GM12892 (cell line): ENCODE results near the gene NTSR1.

ENCODE experiments used
- DNase-seq: peaks from one replicate; pipeline ENCODE4 v3.0.0; 2011; ENCODE audit not compliant: insufficient read length
- FAIRE-seq: peaks from 2 replicates; lab custom pipeline; 2011; peaks lifted over from hg19 to GRCh38; lab: Jason Lieb, UNC
- POLR2A ChIP-seq: IDR thresholded peaks from 2 replicates; pipeline ENCODE4 v1.6.1; 2011; ENCODE audit warnings: low read depth, low read length, control low read depth
- POLR2AphosphoS5 ChIP-seq: IDR thresholded peaks from 2 replicates; pipeline ENCODE4 v1.6.1; 2011; ENCODE audit warnings: low read depth, low read length, control low read depth
- TAF1 ChIP-seq: IDR thresholded peaks from 2 replicates; pipeline ENCODE4 v1.6.1; 2011; ENCODE audit warnings: low read depth, mild to moderate bottlenecking, control low read depth, low read length, borderline replicate concordance

The NTSR1 gene

DNA sequence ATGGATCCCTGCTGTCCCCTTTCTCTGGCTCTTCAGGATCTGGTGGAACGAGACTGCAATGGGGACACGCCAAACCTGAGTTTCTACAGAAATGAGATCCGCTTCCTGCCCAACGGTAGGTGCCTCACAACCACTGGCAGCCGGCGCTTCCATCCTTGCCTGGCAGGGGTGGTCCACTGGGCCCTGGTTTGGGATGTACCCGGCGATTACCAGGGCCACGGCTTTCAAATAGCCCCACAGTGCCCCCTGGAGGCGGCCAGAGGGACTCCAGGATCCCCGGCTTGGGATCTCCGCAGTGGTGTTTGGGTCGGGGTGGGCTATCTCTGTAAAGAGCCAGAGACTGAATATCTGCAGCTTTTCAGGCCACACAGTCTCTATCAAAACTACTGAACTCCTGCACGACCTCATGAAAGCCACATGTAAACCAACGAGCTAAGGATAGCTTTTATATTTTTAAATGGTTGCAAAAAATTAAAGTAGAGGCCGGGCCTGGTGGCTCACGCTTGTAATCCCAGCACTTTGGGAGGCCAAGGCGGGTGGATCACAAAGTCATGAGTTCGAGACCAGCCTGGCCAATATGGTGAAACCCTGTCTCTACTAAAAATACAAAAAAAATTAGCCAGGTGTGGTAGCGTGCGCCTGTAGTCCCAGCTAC, 99.7 kb downstream of the NTSR1 start:
- no peak for TF ChIP-seq POLR2A
- no peak for TF ChIP-seq TAF1
- no peak for TF ChIP-seq POLR2AphosphoS5
- DNase-seq (peak; percentile 81), FAIRE-seq (no peak)

DNA sequence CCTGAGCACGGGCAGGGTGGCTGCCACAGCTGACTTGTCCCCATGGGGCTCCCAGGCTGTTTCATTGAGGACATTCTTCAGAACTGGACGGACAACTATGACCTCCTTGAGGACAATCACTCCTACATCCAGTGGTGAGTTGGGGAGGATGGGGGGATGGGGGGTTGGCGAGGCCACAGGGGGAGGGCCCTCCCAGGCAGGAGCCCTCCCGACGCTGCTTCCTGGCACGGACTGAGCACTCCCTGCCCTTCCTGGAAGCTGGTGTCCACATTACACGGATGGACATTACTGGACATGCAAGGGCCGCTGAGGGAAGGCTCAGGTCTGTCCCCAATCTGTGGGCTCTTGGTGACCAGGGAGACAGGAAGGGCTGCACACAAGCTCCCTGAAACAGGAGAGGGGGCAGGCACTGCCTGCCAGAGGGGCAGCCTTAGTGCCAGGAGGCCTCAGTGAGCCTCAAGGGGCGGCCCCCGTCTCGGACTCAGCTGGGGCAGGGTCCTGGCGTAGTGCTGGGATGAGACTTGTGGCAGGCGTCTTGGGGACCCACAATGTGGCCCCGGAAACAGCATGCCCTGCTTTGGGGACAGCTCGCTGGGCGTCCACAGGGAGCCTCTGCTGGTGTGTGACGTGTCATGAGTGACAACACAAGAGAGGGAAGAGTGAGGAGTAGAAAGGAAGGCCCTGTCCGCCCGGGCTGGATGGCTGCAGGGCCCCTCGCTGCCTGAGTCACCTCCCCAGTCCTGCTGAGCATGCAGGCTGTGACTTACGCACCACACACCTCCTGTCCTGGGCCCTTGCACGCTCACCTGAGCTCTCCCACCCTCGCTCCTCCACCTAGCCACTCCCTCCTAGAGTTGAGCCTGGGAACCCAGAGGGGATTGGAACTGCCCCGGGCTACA, 101.1 kb downstream of the NTSR1 start:
- FAIRE-seq = no peak
- TF ChIP-seq POLR2AphosphoS5 (0 out of 2 replicates have a peak, but pooled peaks have one; percentile 11), TAF1 (no peak)
- no peak for DNase-seq

DNA sequence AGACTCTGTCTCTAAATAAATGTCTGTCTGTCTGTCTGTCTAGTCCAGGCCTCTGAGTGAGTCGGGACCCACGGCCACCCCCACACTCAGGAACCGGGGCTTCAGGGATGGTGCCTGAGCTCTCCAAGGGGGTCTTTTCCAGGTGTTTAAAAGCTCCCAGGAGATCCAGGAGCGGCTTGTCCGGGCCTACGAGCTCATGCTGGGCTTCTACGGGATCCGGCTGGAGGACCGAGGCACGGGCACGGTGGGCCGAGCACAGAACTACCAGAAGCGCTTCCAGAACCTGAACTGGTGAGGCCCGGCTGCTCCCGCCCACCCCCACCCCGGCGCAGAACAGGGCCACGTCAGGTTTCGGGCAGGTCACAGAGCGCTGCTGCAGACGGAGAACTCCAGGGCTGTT, 102.7 kb downstream of the NTSR1 start:
- TF ChIP-seq POLR2AphosphoS5 = no peak
- no peak for TF ChIP-seq POLR2A
- TF ChIP-seq TAF1 = no peak
- FAIRE-seq (no peak), DNase-seq (no peak)

DNA sequence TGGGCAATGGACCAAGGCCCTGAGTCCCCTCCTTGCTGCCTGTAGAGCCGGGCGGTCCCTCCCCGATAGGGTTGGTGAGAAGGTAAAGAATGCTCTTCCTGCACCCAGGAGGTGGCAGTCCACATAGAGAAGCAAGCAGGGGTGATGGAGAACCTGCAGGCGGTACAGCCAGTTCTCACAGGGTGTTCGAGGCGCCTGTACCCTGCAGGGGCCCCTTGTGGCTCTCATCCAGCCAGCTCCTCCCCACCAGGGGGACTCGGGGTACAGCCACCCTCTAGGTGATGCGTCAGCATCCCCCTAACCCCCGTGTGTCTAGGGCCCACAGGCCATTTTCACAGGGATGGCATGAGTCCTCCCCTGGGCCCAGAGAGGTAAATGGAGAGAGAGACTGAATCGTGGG, 103.1 kb downstream of the NTSR1 start:
- TF ChIP-seq POLR2AphosphoS5 (no peak), TAF1 (no peak), POLR2A (no peak)
- DNase-seq (no peak), FAIRE-seq (no peak)
